Endothelial cell (in vitro differentiated cells): Measurements from ENCODE around the gene NIPAL3. TPM values are rescaled to one million over a fixed set of nuclear protein-coding genes. Genes with fewer than 3 reads are reported as not detected.

Source experiments
- DNase-seq: peaks from one replicate; pipeline ENCODE4 v3.0.0; 2021; ENCODE audit warnings: low spot score
- H3K27ac Mint-ChIP-seq: one replicate; pipeline ENCODE4 v1.8.0; 2021; ENCODE audit warnings: mixed read lengths, inconsistent platforms; ENCODE audit not compliant: unreplicated experiment
- H3K27me3 Mint-ChIP-seq: one replicate; pipeline ENCODE4 v1.8.0; 2021; ENCODE audit warnings: mild to moderate bottlenecking, moderate library complexity, mixed read lengths, inconsistent platforms; ENCODE audit not compliant: unreplicated experiment
- H3K36me3 Mint-ChIP-seq: one replicate; pipeline ENCODE4 v1.8.0; 2021; ENCODE audit warnings: mild to moderate bottlenecking, low read depth, mixed read lengths, inconsistent platforms; ENCODE audit not compliant: unreplicated experiment
- H3K4me1 Mint-ChIP-seq: one replicate; pipeline ENCODE4 v1.8.0; 2021; ENCODE audit warnings: mild to moderate bottlenecking, mixed read lengths, inconsistent platforms; ENCODE audit not compliant: unreplicated experiment
- H3K4me3 Mint-ChIP-seq: one replicate; pipeline ENCODE4 v1.8.0; 2021; ENCODE audit warnings: mild to moderate bottlenecking, mixed read lengths, inconsistent platforms; ENCODE audit not compliant: unreplicated experiment
- H3K9me3 Mint-ChIP-seq: one replicate; pipeline ENCODE4 v1.8.0; 2021; ENCODE audit warnings: mixed read lengths, inconsistent platforms; ENCODE audit not compliant: unreplicated experiment
- CTCF ChIP-seq: fragments of 200-600 bp; sonication (generic); IDR thresholded peaks from one replicate; pipeline ENCODE4 v1.5.0; 2021; ENCODE audit warnings: antibody characterized with exemption; ENCODE audit not compliant: unreplicated experiment
- total RNA-seq: library from RNA; stranded (reverse); fragmentation: NEBNext Ultra II Directional; extraction: Animal tissue kit (Norgen Biotek cat#: 25700); gene quantifications from one replicate; pipeline ENCODE4 v1.2.1, GENCODE V29; 2021; ENCODE audit not compliant: unreplicated experiment

The NIPAL3 gene
- total RNA-seq, 1 donor from 2014 or later: 9.4 TPM

- Mint-ChIP-seq H3K27ac (no peak overlapping the region), H3K36me3 (no peaks in the 10 kb centered on the region), H3K9me3 (no peaks in the 10 kb centered on the region), H3K27me3 (peaks cover 5% of the 10 kb centered on the region), H3K4me3 (no peak overlapping the region), H3K4me1 (peaks cover 4% of the 10 kb centered on the region)
- no peak for DNase-seq
- no peak for TF ChIP-seq CTCF
Observed at GRCh38 chr1:24410750-24411149, 4.9 kb upstream of the NIPAL3 start.

- H3K4me3 Mint-ChIP-seq: no peak overlapping the region
- H3K36me3 Mint-ChIP-seq: no peaks in the 10 kb centered on the region
- no peak for DNase-seq
- H3K9me3 Mint-ChIP-seq: no peaks in the 10 kb centered on the region
- peaks cover 13% of the 10 kb centered on the region for H3K4me1 Mint-ChIP-seq
- H3K27ac Mint-ChIP-seq: no peak overlapping the region
- H3K27me3 Mint-ChIP-seq: peaks cover 5% of the 10 kb centered on the region
- TF ChIP-seq CTCF: no peak
Observed at GRCh38 chr1:24411963-24412362, 3.6 kb upstream of the NIPAL3 start.

- H3K27ac Mint-ChIP-seq: no peak overlapping the region
- no peaks in the 10 kb centered on the region for H3K9me3 Mint-ChIP-seq
- DNase-seq: no peak
- peaks cover 5% of the 10 kb centered on the region for H3K27me3 Mint-ChIP-seq
- no peaks in the 10 kb centered on the region for H3K36me3 Mint-ChIP-seq
- H3K4me1 Mint-ChIP-seq: peaks cover 13% of the 10 kb centered on the region
- peak overlapping the region; percentile 93 for H3K4me3 Mint-ChIP-seq
- no peak for TF ChIP-seq CTCF
Observed at GRCh38 chr1:24412408-24412807, 3.2 kb upstream of the NIPAL3 start.

- peak; percentile 81 for DNase-seq
- no peaks in the 10 kb centered on the region for H3K36me3 Mint-ChIP-seq
- peak within 1 kb of the TSS; percentile 93 for H3K4me3 Mint-ChIP-seq
- no peak for TF ChIP-seq CTCF
- H3K4me1 Mint-ChIP-seq: peaks cover 13% of the 10 kb centered on the region
- no peaks in the 10 kb centered on the region for H3K9me3 Mint-ChIP-seq
- peaks cover 5% of the 10 kb centered on the region for H3K27me3 Mint-ChIP-seq
- H3K27ac Mint-ChIP-seq: peak within 1 kb of the TSS; percentile 78
Observed at GRCh38 chr1:24413350-24414163, 2.0 kb upstream of the NIPAL3 start, which contains the start of gene STPG1. STPG1 (minus strand) TSS chr1:24413782; CDS start chr1:24401388, 12,394 bp downstream.

GRCh38 chr1:24414775-24415333 is 748 bp upstream of the NIPAL3 start:
- Mint-ChIP-seq H3K27me3 (peaks cover 5% of the 10 kb centered on the region), H3K4me1 (peaks cover 13% of the 10 kb centered on the region), H3K36me3 (no peaks in the 10 kb centered on the region), H3K9me3 (no peaks in the 10 kb centered on the region), H3K4me3 (peak overlapping the region; percentile 97), H3K27ac (peak overlapping the region; percentile 11)
- no peak for DNase-seq
- no peak for TF ChIP-seq CTCF
